Inferior parietal cortex (tissue), 1 donor: ENCODE results near the gene SLFN13.
"Not testable (repeated sequence)": the region's sequence is repeated elsewhere in the genome, so short reads cannot be mapped to it uniquely, and the experiment has no call there.

ENCODE experiments used
- DNase-seq: peaks from one replicate; pipeline ENCODE4 v3.0.0-alpha.2; 2016; ENCODE audit errors: extremely low spot score

SLFN13 gene, protein sequence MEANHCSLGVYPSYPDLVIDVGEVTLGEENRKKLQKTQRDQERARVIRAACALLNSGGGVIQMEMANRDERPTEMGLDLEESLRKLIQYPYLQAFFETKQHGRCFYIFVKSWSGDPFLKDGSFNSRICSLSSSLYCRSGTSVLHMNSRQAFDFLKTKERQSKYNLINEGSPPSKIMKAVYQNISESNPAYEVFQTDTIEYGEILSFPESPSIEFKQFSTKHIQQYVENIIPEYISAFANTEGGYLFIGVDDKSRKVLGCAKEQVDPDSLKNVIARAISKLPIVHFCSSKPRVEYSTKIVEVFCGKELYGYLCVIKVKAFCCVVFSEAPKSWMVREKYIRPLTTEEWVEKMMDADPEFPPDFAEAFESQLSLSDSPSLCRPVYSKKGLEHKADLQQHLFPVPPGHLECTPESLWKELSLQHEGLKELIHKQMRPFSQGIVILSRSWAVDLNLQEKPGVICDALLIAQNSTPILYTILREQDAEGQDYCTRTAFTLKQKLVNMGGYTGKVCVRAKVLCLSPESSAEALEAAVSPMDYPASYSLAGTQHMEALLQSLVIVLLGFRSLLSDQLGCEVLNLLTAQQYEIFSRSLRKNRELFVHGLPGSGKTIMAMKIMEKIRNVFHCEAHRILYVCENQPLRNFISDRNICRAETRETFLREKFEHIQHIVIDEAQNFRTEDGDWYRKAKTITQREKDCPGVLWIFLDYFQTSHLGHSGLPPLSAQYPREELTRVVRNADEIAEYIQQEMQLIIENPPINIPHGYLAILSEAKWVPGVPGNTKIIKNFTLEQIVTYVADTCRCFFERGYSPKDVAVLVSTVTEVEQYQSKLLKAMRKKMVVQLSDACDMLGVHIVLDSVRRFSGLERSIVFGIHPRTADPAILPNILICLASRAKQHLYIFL

DNA sequence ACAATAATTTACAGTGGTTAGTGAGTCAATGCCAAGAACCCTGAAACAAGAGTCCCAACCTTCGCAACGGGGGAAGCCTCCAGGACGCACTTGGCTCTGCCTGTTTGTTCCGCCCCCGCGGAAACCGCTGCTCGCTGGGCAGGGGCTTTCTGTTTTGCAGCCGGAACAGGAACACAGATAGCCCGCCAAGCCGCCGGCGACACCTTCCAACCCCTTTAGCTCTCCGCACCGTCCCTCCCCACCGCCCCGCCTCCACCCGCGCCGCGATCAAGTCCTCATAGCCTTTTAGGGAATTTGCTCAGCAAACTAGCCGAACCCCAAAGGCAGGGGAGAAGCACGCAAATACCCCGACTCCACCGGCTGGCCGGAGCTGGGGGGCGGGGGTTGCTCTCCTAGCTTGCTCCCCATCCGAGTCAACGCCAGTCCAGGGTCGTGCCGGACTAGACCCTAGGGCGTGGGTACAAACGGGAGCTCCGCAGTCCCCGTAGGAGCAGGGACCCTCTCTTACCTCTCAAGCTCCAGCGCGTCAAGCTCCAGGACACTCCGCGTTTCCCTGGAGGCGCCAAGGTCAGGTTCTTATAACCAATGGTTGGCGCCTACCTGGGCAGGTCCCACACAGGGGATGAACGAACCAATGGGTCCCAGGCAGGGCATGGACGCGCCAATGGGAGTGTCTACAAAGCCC lies at the start of gene SLFN13:
SLFN13 (minus strand) TSS at position 553 of the 685 bp plus-strand sequence. CDS start 3,086 bp downstream, outside the sequence.
- no peak for DNase-seq

- no peak for DNase-seq
Measured at GRCh38 chr17:35496451-35497290, 48.1 kb upstream of the SLFN13 start.

- no peak for DNase-seq
Measured at GRCh38 chr17:35493040-35493439, 44.5 kb upstream of the SLFN13 start.

GRCh38 chr17:35491417-35491816 lies 42.9 kb upstream of the SLFN13 start:
- DNase-seq: no peak

GRCh38 chr17:35489944-35490343 lies 41.4 kb upstream of the SLFN13 start:
- no peak for DNase-seq

DNA sequence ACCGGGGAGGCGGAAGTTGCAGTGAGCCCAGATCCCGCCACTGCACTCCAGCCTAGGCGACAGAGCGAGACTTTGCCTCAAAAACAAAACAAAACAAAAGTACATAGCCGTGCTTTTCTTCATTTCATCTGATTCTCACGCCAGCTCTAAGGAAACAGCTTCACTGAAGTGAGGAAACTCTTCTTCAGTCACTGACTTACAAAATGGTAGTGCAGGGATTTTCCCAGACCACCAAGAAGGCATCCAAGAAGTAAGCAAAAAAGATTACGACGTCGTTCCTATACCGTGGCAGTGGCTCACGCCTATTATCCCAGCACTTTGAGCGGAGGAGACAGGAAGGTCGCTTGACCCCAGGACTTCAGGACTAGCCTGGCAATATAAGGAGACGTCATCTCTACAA lies 40.4 kb upstream of the SLFN13 start:
- DNase-seq: no peak

- no peak for DNase-seq
Measured at GRCh38 chr17:35486920-35487732, 38.6 kb upstream of the SLFN13 start.

- no peak for DNase-seq
Measured at GRCh38 chr17:35479271-35479670, 30.7 kb upstream of the SLFN13 start.

GRCh38 chr17:35477248-35477647 lies 28.7 kb upstream of the SLFN13 start:
- no peak for DNase-seq

DNA sequence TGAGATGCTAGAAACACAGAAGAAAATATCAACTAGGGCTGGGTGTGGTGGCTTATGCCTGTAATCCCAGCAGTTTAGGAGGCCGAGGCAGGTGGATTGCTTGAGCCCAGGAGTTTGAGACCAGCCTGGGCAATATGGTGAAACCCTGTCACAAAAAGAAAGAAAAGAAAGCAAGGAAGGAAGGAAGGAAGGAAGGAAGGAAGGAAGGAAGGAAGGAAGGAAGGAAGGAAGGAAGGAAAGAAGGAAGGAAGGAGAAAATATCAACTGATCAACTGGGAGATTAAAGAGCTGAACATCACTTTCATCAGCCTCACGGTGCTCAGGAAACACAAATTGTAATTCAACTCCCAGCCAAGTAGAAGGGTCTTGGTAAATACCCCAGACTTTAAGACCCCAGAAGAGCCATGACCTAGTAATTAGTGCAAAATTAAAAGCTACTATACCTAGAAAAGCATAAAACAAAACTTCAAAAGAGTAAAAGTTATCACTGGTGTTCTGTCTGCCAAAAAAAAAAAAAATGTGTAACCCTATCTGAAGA lies 27.8 kb upstream of the SLFN13 start:
- DNase-seq: no peak

DNA sequence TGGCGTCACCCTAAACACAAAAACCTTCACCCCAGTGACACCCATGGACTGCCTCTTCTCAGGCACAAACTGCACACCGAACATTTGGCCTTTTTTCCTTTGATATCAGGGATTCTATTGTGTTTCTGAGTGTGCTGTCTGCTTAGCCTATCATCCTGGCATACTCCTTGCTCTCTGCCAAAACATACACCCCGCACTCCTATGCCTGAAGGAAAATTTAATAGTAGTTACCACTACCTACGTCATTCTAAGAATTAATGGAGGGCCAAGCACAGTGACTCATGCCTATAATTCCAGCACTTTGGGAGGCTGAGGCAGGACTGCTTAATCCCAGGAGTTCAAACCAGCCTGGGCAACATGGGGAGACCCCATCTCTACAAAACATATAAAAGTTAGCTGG lies 19.9 kb upstream of the SLFN13 start:
- DNase-seq: no peak

DNA sequence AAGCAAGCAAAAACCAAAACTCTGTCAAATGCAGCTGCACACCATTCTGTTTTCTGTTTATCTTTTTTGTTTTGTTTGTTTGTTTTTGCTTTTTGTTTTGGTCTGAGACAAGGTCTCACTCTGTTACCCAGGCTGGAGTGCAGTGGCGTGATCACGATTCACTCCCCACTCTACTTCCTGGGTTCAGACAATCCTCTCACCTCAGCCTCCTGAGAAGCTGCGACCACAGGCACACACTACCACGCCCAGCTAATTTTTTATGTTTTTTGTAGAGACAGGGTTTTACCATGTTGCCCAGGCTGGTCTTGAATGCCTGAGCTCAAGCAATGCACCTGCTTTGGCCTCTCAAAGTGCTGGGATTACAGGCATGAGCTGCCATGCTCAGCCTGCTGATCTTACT lies 19.3 kb upstream of the SLFN13 start:
- no peak for DNase-seq

- no peak for DNase-seq
Measured at GRCh38 chr17:35460354-35460851, 11.8 kb upstream of the SLFN13 start.

DNA sequence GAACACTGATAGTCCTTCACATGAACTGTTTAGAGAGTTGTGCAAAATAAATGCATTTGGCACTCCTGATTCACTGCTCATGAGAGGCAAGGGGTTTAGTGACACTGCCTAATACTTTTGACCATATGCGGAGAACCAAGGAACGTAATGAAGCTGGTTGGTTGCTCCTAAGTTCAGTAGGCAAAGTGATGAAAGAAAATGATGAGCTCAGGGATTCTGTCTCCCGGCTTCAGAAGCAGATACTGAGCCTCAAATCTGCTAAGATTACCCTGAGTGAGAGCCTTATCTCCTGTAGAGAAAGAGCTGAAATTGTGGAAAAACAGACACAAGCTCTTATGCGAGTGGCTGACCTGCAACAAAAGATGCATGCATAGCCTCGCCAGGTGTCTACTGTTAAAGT lies 5.5 kb upstream of the SLFN13 start:
- DNase-seq: not testable (repeated sequence)

GRCh38 chr17:35453171-35453570 lies 4.6 kb upstream of the SLFN13 start:
- no peak for DNase-seq

GRCh38 chr17:35449371-35449931 lies 885 bp upstream of the SLFN13 start:
- no peak for DNase-seq

DNA sequence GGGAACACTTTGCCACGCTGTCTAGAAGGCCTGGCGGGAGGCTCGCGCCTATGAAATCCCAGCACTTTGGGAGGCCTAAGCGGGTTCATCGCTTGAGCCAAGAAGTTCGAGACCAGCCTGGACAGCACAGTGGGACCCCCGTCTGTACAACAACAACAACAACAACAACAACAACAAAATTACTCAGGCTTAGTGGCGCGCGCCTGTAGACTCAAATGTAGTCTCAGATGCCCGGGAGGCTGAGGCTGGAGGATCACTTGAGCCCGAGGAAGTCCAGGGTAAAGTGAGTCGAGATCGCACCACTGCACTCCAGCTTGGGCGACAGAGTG lies 297 bp upstream of the SLFN13 start:
- no peak for DNase-seq

- no peak for DNase-seq
Measured at GRCh38 chr17:35447499-35447898, 1.1 kb downstream of the SLFN13 start.

DNA sequence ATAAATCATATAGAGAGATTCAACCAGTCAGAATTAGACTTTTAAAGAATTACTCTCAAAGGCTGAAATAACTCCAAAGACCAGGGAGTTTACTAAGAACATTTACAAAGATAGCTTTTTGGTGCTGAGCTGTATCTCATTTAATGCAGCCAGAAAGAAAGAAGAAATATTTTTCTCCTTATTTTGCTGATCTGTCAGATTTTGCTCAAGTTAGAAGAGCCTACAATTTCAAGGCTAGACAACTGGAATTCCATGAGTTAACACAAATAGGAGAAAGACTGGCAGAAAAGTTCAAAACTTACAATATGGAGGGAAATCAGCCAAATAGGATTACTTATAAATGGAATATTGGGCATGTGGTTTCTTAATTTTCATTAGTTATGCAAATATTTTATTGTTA lies 10.1 kb downstream of the SLFN13 start:
- no peak for DNase-seq
